HG03045 (cell line): Measurements from ENCODE around the gene BTBD16.

Experiments used
- ATAC-seq: cut with Tn5 transposase; IDR thresholded peaks from one replicate; pipeline ENCODE4 v1.9.1; 2021; ENCODE audit warnings: mild to moderate bottlenecking, moderate library complexity; ENCODE audit not compliant: unreplicated experiment

The BTBD16 gene

GRCh38 chr10:122308417-122309141 is 37.5 kb downstream of the BTBD16 start:
- ATAC-seq, result no peak

DNA sequence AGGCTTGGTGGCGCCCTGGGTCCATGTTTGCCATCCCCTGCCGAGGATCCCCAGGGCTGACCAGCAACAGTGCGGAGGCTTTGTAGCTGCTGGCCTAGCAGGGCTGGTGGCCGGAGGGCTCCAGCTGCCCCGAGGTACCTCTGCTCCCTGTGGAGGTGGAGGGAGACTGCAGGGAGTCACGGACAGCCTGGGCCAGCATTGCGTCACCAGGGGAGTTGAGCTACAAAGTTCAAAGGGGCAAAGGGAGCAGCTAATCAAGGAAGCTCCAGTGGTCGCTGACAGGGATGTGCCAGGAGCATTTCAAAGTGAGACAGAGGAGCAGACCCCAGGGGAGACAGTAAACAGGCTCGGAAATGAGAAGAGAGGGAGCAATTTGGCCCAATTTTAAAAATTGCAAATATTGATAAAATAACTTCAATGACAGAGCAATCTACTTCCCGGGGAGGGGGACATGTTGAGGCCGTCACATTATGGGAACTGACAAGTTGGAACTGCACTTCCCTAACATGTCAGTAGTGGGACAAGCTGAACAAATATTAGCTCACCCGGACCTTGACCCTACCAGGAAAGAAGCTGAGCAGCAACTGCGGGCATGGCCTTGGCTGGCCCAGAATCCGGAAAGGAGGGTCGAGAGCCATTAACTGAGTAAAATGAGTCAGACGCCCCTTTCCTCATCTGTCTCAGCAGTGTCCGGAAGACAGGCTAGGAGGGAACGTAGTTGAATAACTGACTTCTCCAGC is 39.4 kb downstream of the BTBD16 start:
- ATAC-seq, result no peak

- no peak for ATAC-seq
Observed at GRCh38 chr10:122311051-122311410, 39.9 kb downstream of the BTBD16 start.

- no peak for ATAC-seq
Observed at GRCh38 chr10:122311716-122312115, 40.6 kb downstream of the BTBD16 start.

GRCh38 chr10:122316224-122316884 is 45.3 kb downstream of the BTBD16 start:
- ATAC-seq, result no peak

- no peak for ATAC-seq
Observed at GRCh38 chr10:122321960-122322359, 50.9 kb downstream of the BTBD16 start.

DNA sequence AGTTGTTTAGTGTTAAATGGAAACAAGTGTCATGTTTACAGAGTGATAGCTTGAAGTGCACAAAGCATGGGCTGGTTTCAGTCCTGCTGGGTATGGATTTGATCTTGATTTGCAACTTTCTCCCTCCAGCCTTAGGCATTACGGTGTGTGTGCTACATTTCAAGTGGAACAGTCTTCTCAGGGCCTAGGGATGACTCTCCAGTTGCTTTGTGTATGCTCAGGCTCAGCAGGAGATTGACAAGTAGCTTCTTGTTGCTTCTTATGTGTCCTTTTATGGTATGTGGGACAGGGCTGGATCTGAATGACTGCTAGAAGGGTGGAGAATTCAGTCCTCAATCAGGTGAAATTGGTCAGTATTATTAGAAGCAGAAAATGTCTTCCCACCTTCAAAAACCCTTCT is 52.1 kb downstream of the BTBD16 start:
- no peak for ATAC-seq

DNA sequence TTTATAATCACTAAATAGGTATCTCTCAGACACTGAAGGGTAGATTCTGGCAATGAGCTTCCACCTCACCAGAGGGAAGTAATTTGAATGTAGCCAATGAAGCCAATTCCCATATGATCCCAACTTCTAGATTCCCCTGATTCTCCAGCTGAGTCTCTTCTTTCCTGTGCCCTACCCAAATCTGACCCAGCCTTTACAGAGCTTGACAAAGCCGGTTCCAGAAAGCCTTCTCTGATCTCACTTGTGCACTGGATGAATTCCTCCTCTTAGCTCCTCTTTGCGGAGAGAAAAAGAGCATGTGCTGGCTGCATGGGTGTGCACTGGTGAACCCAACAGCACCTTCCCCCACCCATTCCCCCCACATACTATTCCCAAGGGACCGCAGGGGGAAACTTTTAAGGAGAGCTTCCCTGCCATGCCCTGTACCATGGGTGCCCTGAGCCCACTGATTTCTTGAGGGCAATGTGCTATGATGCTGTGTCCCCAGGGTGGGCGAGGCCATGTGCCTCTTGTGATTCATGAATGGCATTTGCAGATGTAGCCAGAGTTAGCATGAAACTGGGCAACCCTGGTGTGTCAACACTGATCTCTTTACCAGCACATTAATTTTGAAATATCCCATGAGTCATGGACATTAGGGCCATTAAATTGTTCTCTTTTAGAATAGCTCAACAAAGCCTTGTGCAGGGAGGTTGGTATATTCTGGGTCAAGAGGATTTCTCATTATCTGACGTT is 53.0 kb downstream of the BTBD16 start:
- ATAC-seq, result no peak

GRCh38 chr10:122325235-122325634 is 54.1 kb downstream of the BTBD16 start:
- ATAC-seq, result no peak

DNA sequence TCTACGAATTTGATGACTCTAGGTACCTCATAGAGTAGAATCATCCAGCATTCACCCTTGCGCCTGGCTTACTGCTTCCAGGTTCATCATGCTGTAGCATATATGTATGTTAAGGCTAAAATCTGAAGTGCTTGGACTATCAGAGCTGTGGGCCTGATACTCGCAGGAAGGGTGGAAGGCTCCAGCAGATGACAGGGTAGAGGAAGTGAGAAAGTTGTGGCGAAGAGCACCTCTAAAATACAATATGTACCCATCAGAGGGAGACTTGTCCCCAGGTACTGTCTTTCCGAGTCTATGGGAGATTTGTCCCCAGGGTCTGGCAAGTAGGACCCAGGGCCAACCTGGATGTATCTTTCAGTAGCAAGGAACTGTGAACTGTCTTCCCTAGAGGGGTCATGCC is 55.3 kb downstream of the BTBD16 start:
- ATAC-seq, result no peak

DNA sequence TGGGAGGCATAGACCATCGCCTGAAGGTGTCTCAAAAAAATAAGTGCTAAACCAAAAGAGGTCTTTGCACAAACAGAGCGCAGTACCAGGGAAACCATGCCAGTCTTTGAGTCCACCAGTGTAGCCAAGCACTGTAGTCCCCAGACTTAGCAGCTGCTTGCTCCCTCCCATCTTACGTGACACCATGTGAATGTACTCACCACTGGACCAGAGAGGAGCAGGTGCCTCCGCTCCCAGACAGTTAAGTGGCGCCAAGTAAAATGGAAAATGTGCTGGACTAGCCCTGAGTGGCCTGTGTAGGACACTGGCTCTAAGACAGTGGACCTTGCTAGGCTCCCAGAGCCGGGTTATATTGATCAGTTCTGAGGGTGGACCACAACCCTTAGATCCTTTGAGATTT is 55.7 kb downstream of the BTBD16 start:
- ATAC-seq, result no peak

GRCh38 chr10:122327237-122328206 is 56.4 kb downstream of the BTBD16 start:
- no peak for ATAC-seq

DNA sequence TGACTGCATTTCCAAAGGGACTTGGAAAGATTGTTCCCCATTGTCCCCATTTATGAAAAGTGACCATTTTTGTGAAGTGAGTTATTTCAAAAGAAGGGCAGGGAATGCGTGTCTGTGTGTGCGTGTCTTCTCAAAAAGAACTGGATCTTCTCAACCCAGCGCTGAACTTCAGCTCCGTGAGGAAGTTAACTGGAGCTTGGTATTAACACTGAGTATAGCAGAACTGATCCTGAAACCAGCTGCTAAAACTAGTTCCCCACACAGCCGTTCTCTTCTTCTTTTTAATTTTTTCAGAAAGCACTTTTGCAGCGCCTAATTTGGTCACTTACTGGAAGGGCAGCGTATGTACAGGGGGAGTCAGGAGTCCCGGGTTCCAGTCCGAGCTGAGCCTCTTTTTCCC is 57.6 kb downstream of the BTBD16 start:
- no peak for ATAC-seq

DNA sequence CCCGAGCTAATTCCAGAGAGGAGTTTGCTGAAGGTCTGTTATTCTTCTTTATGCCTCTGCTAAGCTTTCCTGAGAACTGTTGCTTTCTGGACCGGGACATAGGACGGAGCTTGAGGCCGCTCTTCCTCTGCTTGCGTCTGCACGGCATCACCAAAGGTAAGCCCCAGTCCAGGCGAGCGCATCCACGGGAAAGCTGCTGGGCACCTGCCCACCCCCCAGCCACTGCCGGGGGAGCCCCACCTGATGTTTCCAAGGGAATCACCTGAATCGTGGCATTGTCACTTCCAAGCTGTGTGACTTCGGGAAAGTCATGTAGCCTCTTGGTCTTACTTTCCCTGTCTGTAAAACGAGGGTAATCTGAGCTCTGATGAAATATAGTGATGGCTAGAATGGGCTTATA is 58.3 kb downstream of the BTBD16 start:
- ATAC-seq, result no peak

GRCh38 chr10:122331100-122331499 is 60.0 kb downstream of the BTBD16 start:
- no peak for ATAC-seq

GRCh38 chr10:122331615-122332446 is 60.7 kb downstream of the BTBD16 start:
- no peak for ATAC-seq

- no peak for ATAC-seq
Observed at GRCh38 chr10:122333037-122333436, 61.9 kb downstream of the BTBD16 start.

DNA sequence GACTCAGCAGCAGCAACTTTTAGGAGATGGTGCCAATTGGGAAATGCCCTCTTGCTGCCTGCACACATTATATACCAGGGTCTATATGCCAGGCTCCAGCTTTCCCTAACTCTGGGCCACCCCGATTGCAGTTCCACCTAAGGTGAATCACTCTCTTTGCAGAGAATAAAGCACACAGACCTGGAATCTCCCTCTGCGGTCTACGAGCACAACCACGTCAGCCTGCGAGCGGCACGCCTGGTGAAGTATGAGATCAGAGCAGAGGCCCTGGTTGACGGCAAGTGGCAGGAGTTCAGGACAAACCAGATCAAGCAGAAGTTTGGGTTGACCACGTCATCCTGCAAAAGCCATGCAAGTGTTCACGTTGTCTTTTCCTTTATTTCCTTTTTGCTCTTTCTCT is 65.2 kb downstream of the BTBD16 start:
- no peak for ATAC-seq

GRCh38 chr10:122336961-122337360 is 65.9 kb downstream of the BTBD16 start:
- ATAC-seq, result no peak
